ENCODE data around the gene SLC17A7.

- peak; percentile 87 for TF ChIP-seq SP7 (tag by site-specific recombination; IDR thresholded peaks at IDR 0.05)
- no peak for TF ChIP-seq KLF1 (tag by site-specific recombination; IDR thresholded peaks at IDR 0.05)
- no peak for TF ChIP-seq ZBTB1 (tag by site-specific recombination; IDR thresholded peaks at IDR 0.05)
- no peak for TF ChIP-seq ATF2 (tag by site-specific recombination; IDR thresholded peaks at IDR 0.05; ENCODE audit: low read depth)
- no peak for TF ChIP-seq CTCF (tag by site-specific recombination; IDR thresholded peaks at IDR 0.05)
- TF ChIP-seq ZNF513 (tag by site-specific recombination; IDR thresholded peaks at IDR 0.05) = no peak
- TF ChIP-seq ZNF658 (tag by site-specific recombination; IDR thresholded peaks at IDR 0.05) = no peak
- peak; percentile 61 for TF ChIP-seq ZNF335 (tag by site-specific recombination; conservative IDR thresholded peaks at IDR 0.05)
- TF ChIP-seq ZNF707 (tag by site-specific recombination; IDR thresholded peaks at IDR 0.05) = no peak
- TF ChIP-seq MYNN (tag by site-specific recombination; IDR thresholded peaks at IDR 0.05; ENCODE audit: borderline replicate concordance) = no peak
- TF ChIP-seq ZBTB44 (tag by site-specific recombination; IDR thresholded peaks at IDR 0.05) = peak; percentile 62
- peak; percentile 96 for TF ChIP-seq ZNF341 (tag by site-specific recombination; IDR thresholded peaks at IDR 0.05; ENCODE audit: low read depth)
These were observed 37.7 kb downstream of the SLC17A7 start for GRCh38 chr19:49403404-49404187.

All from HEK293 (cell line).